HL-60 (cell line): ENCODE results near the gene POLR2B.

Experiments
- CTCF ChIP-seq: IDR thresholded peaks from one replicate; pipeline ENCODE4 v1.5.1; 2011; ENCODE audit warnings: low read length, control low read depth, inconsistent platforms; ENCODE audit not compliant: insufficient read depth
- GABPA ChIP-seq: IDR thresholded peaks from 2 replicates; pipeline ENCODE4 v1.6.1; 2012; ENCODE audit warnings: low read depth
- POLR2AphosphoS5 ChIP-seq: IDR thresholded peaks from 2 replicates; pipeline ENCODE4 v1.6.1; 2012; ENCODE audit warnings: low read depth
- TF ChIP-seq, protein P1 (sequence below): IDR thresholded peaks from 2 replicates; pipeline ENCODE4 v1.6.1; 2012; ENCODE audit warnings: low read depth; ENCODE audit not compliant: insufficient replicate concordance

DNA sequence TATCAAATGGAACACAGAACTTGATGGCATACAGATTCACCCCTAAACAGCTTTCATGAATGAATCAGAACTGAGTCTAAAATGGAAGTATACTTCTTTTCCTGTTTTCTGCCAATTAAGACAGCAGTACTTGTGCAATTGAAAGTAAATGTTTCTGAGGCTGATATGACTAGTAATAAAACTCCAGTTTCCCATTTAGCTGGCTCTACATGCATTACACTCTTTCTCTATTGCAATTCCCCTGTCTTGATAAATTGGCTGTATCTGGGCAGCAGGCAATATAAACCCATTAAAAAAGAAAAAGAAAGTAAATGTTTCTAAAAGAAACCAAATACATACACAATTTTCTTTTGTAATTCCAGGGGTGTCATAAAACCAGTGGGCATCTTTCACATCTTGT is 5.9 kb upstream of the POLR2B start:
- TF ChIP-seq CTCF: no peak
- TF ChIP-seq POLR2AphosphoS5: no peak
- no peak for TF ChIP-seq GABPA
- TF ChIP-seq, protein P1, sequence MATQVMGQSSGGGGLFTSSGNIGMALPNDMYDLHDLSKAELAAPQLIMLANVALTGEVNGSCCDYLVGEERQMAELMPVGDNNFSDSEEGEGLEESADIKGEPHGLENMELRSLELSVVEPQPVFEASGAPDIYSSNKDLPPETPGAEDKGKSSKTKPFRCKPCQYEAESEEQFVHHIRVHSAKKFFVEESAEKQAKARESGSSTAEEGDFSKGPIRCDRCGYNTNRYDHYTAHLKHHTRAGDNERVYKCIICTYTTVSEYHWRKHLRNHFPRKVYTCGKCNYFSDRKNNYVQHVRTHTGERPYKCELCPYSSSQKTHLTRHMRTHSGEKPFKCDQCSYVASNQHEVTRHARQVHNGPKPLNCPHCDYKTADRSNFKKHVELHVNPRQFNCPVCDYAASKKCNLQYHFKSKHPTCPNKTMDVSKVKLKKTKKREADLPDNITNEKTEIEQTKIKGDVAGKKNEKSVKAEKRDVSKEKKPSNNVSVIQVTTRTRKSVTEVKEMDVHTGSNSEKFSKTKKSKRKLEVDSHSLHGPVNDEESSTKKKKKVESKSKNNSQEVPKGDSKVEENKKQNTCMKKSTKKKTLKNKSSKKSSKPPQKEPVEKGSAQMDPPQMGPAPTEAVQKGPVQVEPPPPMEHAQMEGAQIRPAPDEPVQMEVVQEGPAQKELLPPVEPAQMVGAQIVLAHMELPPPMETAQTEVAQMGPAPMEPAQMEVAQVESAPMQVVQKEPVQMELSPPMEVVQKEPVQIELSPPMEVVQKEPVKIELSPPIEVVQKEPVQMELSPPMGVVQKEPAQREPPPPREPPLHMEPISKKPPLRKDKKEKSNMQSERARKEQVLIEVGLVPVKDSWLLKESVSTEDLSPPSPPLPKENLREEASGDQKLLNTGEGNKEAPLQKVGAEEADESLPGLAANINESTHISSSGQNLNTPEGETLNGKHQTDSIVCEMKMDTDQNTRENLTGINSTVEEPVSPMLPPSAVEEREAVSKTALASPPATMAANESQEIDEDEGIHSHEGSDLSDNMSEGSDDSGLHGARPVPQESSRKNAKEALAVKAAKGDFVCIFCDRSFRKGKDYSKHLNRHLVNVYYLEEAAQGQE: no peak
